GM23338 (cell line): ENCODE measurements around the gene SAMD4A. TPM values are rescaled to one million over a fixed set of nuclear protein-coding genes. Genes with fewer than 3 reads are reported as not detected.

ENCODE experiments used
- ATAC-seq: fragments of 200-7000 bp; cut with Tn5 transposase; 3 replicates; pipeline ENCODE4 v1.9.1; 2020
- DNase-seq: peaks from one replicate; pipeline ENCODE4 v3.0.0-alpha.2; 2015; ENCODE audit warnings: low spot score
- H2AFZ ChIP-seq: fragments of 200-600 bp; sonication (generic); 2 replicates; pipeline ENCODE4 v1.8.0; 2016; ENCODE audit warnings: antibody characterized with exemption, mild to moderate bottlenecking, moderate library complexity
- H3F3A ChIP-seq: fragments of 200-600 bp; sonication (generic); replicated peaks from 2 replicates; pipeline ENCODE4 v1.8.0; 2017; ENCODE audit warnings: antibody characterized with exemption, mixed run types, low read depth
- H3K27ac ChIP-seq: fragments of 200-600 bp; sonication (generic); 2 replicates; pipeline ENCODE4 v1.6.1; 2016; ENCODE audit warnings: low read depth
- H3K27me3 ChIP-seq: fragments of 200-600 bp; sonication (generic); 2 replicates; pipeline ENCODE4 v1.8.0; 2016; ENCODE audit warnings: mild to moderate bottlenecking, mixed run types, moderate library complexity; ENCODE audit not compliant: insufficient read depth
- H3K36me3 ChIP-seq: fragments of 200-600 bp; sonication (generic); 2 replicates; pipeline ENCODE4 v1.8.0; 2016; ENCODE audit warnings: mild to moderate bottlenecking; ENCODE audit not compliant: insufficient read depth
- H3K4me1 ChIP-seq: fragments of 200-600 bp; sonication (generic); 2 replicates; pipeline ENCODE4 v1.8.0; 2016; ENCODE audit warnings: mild to moderate bottlenecking, moderate library complexity; ENCODE audit not compliant: insufficient read depth
- H3K4me2 ChIP-seq: fragments of 200-600 bp; sonication (generic); 2 replicates; pipeline ENCODE4 v1.7.1; 2017; ENCODE audit warnings: mixed run types
- H3K4me3 ChIP-seq: fragments of 200-600 bp; sonication (generic); 2 replicates; pipeline ENCODE4 v1.6.1; 2016; ENCODE audit warnings: mixed run types
- H3K79me2 ChIP-seq: fragments of 200-600 bp; sonication (generic); replicated peaks from 2 replicates; pipeline ENCODE4 v1.8.0; 2017; ENCODE audit warnings: mild to moderate bottlenecking; ENCODE audit not compliant: insufficient read depth
- H3K9me2 ChIP-seq: fragments of 200-600 bp; sonication (generic); 2 replicates; pipeline ENCODE4 v1.8.0; 2017; ENCODE audit not compliant: insufficient read depth
- H4K20me1 ChIP-seq: fragments of 200-600 bp; sonication (generic); replicated peaks from 2 replicates; pipeline ENCODE4 v1.8.0; 2017; ENCODE audit warnings: mild to moderate bottlenecking; ENCODE audit not compliant: insufficient read depth
- H3K27ac Mint-ChIP-seq: 2 replicates; pipeline ENCODE4 v1.8.0; 2020; ENCODE audit warnings: inconsistent platforms, mild to moderate bottlenecking, moderate library complexity, mixed read lengths
- H3K27me3 Mint-ChIP-seq: 3 replicates; pipeline ENCODE4 v1.8.0; 2022; ENCODE audit warnings: low read depth, mild to moderate bottlenecking, moderate library complexity, mixed read lengths, inconsistent platforms; ENCODE audit not compliant: insufficient read depth, poor library complexity
- H3K36me3 Mint-ChIP-seq: 3 replicates; pipeline ENCODE4 v1.8.0; 2021; ENCODE audit warnings: low read depth, mild to moderate bottlenecking, inconsistent platforms, moderate library complexity, mixed read lengths
- H3K4me1 Mint-ChIP-seq: 3 replicates; pipeline ENCODE4 v1.8.0; 2020; ENCODE audit warnings: mild to moderate bottlenecking, inconsistent platforms, mixed read lengths
- H3K4me3 Mint-ChIP-seq: 3 replicates; pipeline ENCODE4 v1.8.0; 2021; ENCODE audit warnings: moderate library complexity, mild to moderate bottlenecking, inconsistent platforms, mixed read lengths
- H3K9me3 Mint-ChIP-seq: 3 replicates; pipeline ENCODE4 v1.8.0; 2020; ENCODE audit warnings: moderate library complexity, mild to moderate bottlenecking, inconsistent platforms, mixed read lengths
- CREB1 ChIP-seq: fragments of 250-450 bp; sonication (Bioruptor Pico); IDR thresholded peaks from 2 replicates; pipeline ENCODE4 v1.5.0; 2020; ENCODE audit warnings: low read depth, mild to moderate bottlenecking, moderate library complexity
- EZH2phosphoT487 ChIP-seq: fragments of 200-600 bp; sonication (generic); IDR thresholded peaks from one replicate; pipeline ENCODE4 v1.8.1; 2018; ENCODE audit warnings: antibody characterized with exemption; ENCODE audit not compliant: unreplicated experiment
- POLR2AphosphoS5 ChIP-seq: IDR thresholded peaks from 2 replicates; pipeline ENCODE4 v1.6.1; 2016; ENCODE audit warnings: antibody characterized with exemption, low read depth
- ZNF331 ChIP-seq: fragments of 250-450 bp; sonication (Bioruptor Pico); IDR thresholded peaks from 2 replicates; pipeline ENCODE4 v1.5.0; 2020; ENCODE audit warnings: low read depth, mild to moderate bottlenecking, moderate library complexity
- polyA plus RNA-seq: library from polyadenylated mRNA; unstranded; fragments of >200 nt; fragmentation: Nextera tagmentation; extraction: Ambion mirVana; gene quantifications from 2 replicates; pipeline ENCODE4 v1.2.1, GENCODE V29; 2016
- total RNA-seq: library from RNA; depleted of rRNA; stranded (reverse); fragments of >200 nt; shearing (Covaris generic); gene quantifications from 2 replicates; pipeline ENCODE4 v1.2.3, GENCODE V29; 2014
- TF ChIP-seq, protein P1 (sequence below): fragments of 250-450 bp; sonication (Bioruptor Pico); IDR thresholded peaks from 2 replicates; pipeline ENCODE4 v1.5.0; 2020; ENCODE audit warnings: mild to moderate bottlenecking, moderate library complexity
- TF ChIP-seq, protein P2 (sequence below): IDR thresholded peaks from one replicate; pipeline ENCODE4 v1.6.1; 2018; ENCODE audit warnings: antibody characterized with exemption; ENCODE audit not compliant: unreplicated experiment
- TF ChIP-seq, protein P3 (sequence below), 2 experiments: fragments of 200-600 bp in 1 of 2; sonication (generic) in 1 of 2; conservative IDR thresholded peaks; 2 replicates each; pipeline versions ENCODE4 v1.5.1 to v1.6.1; 2016 to 2017; ENCODE audit warnings: antibody characterized with exemption in 2 of 2, low read depth in 2 of 2, mild to moderate bottlenecking in 2 of 2, moderate library complexity in 1 of 2

SAMD4A gene
- total and polyA plus RNA-seq, 2 experiments from 2014 or later = 1.6 to 6.9 TPM

DNA sequence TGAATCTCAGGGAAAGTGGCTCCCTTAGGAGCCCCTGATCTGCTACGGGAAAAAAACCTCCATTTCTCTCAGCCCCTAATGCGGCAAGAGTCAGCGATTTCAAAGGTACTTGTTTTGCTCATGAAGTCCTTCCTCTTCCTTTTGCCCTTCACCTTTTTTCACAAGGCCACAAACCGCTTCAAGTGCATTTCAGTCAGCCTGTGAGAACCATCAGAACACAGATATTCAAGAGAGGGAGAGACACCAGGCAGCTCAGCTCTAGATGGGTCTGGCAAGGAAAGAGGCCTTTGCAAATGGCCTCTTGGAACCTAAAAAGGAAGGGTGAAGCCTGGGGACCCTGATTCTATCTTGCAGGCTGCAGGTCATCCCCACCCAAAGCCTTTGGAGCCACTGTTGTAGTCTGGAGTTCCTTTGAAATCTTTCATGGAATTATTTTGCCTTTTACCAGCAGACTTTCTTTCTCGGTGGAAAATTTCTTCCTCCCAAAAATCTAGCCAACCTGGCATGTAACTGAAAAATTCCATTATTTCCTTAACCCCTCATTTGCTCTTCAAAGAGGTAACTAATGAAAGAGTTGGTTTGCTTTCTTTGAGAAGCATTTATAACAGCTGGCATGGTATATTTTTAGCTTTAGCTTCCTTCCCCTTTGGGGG is 145.0 kb downstream of the SAMD4A start (continued):
- TF ChIP-seq, protein P1, sequence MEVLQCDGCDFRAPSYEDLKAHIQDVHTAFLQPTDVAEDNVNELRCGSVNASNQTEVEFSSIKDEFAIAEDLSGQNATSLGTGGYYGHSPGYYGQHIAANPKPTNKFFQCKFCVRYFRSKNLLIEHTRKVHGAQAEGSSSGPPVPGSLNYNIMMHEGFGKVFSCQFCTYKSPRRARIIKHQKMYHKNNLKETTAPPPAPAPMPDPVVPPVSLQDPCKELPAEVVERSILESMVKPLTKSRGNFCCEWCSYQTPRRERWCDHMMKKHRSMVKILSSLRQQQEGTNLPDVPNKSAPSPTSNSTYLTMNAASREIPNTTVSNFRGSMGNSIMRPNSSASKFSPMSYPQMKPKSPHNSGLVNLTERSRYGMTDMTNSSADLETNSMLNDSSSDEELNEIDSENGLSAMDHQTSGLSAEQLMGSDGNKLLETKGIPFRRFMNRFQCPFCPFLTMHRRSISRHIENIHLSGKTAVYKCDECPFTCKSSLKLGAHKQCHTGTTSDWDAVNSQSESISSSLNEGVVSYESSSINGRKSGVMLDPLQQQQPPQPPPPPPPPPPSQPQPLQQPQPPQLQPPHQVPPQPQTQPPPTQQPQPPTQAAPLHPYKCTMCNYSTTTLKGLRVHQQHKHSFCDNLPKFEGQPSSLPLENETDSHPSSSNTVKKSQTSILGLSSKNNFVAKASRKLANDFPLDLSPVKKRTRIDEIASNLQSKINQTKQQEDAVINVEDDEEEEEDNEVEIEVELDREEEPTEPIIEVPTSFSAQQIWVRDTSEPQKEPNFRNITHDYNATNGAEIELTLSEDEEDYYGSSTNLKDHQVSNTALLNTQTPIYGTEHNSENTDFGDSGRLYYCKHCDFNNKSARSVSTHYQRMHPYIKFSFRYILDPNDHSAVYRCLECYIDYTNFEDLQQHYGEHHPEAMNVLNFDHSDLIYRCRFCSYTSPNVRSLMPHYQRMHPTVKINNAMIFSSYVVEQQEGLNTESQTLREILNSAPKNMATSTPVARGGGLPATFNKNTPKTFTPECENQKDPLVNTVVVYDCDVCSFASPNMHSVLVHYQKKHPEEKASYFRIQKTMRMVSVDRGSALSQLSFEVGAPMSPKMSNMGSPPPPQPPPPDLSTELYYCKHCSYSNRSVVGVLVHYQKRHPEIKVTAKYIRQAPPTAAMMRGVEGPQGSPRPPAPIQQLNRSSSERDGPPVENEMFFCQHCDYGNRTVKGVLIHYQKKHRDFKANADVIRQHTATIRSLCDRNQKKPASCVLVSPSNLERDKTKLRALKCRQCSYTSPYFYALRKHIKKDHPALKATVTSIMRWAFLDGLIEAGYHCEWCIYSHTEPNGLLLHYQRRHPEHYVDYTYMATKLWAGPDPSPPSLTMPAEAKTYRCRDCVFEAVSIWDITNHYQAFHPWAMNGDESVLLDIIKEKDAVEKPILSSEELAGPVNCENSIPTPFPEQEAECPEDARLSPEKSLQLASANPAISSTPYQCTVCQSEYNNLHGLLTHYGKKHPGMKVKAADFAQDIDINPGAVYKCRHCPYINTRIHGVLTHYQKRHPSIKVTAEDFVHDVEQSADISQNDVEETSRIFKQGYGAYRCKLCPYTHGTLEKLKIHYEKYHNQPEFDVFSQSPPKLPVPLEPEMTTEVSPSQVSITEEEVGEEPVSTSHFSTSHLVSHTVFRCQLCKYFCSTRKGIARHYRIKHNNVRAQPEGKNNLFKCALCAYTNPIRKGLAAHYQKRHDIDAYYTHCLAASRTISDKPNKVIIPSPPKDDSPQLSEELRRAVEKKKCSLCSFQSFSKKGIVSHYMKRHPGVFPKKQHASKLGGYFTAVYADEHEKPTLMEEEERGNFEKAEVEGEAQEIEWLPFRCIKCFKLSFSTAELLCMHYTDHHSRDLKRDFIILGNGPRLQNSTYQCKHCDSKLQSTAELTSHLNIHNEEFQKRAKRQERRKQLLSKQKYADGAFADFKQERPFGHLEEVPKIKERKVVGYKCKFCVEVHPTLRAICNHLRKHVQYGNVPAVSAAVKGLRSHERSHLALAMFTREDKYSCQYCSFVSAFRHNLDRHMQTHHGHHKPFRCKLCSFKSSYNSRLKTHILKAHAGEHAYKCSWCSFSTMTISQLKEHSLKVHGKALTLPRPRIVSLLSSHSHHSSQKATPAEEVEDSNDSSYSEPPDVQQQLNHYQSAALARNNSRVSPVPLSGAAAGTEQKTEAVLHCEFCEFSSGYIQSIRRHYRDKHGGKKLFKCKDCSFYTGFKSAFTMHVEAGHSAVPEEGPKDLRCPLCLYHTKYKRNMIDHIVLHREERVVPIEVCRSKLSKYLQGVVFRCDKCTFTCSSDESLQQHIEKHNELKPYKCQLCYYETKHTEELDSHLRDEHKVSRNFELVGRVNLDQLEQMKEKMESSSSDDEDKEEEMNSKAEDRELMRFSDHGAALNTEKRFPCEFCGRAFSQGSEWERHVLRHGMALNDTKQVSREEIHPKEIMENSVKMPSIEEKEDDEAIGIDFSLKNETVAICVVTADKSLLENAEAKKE = no peak
- no peak for TF ChIP-seq EZH2phosphoT487
- TF ChIP-seq ZNF331 (CRISPR knock-in tag) = no peak

DNA sequence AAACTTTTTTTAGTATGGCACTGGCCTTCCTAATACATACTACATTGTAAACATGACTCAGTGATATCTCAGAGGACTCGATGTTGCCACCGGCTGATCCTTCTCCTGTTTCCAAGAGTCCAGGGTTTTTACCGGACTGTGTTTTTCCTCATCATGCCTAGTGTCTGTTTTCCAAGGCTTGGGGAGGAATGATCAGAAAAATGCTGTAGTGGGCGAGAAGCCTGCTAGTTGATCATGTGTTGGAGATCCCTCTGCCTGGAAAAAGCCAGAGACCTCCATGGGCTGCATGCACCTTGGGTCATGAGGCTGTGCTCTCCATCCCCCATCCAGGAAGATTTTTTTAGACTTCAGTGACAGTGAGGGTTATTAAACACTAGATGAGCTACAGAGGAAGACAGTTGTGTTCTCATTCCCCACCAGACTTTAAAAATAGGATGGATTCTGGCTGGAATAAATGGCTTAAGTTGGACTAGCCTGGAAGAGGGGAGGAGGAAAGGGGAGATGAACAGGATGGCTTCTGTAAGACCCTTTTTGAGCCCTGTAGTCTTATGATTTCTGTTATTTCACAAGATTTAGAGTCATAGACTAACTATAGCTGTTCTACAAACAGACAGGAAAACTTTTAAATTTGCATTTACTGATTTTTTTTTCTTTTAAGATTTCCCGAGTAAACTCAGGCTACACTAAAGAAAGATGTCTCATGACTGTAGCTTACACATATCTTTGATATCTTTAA is 145.7 kb downstream of the SAMD4A start:
- no peak overlapping the region for H3K27ac ChIP-seq
- H4K20me1 ChIP-seq = no peaks in the 10 kb centered on the region
- TF ChIP-seq CREB1 (CRISPR knock-in tag) (no peak), POLR2AphosphoS5 (no peak)
- TF ChIP-seq, protein P2, sequence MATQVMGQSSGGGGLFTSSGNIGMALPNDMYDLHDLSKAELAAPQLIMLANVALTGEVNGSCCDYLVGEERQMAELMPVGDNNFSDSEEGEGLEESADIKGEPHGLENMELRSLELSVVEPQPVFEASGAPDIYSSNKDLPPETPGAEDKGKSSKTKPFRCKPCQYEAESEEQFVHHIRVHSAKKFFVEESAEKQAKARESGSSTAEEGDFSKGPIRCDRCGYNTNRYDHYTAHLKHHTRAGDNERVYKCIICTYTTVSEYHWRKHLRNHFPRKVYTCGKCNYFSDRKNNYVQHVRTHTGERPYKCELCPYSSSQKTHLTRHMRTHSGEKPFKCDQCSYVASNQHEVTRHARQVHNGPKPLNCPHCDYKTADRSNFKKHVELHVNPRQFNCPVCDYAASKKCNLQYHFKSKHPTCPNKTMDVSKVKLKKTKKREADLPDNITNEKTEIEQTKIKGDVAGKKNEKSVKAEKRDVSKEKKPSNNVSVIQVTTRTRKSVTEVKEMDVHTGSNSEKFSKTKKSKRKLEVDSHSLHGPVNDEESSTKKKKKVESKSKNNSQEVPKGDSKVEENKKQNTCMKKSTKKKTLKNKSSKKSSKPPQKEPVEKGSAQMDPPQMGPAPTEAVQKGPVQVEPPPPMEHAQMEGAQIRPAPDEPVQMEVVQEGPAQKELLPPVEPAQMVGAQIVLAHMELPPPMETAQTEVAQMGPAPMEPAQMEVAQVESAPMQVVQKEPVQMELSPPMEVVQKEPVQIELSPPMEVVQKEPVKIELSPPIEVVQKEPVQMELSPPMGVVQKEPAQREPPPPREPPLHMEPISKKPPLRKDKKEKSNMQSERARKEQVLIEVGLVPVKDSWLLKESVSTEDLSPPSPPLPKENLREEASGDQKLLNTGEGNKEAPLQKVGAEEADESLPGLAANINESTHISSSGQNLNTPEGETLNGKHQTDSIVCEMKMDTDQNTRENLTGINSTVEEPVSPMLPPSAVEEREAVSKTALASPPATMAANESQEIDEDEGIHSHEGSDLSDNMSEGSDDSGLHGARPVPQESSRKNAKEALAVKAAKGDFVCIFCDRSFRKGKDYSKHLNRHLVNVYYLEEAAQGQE = no peak
- TF ChIP-seq, protein P3, sequence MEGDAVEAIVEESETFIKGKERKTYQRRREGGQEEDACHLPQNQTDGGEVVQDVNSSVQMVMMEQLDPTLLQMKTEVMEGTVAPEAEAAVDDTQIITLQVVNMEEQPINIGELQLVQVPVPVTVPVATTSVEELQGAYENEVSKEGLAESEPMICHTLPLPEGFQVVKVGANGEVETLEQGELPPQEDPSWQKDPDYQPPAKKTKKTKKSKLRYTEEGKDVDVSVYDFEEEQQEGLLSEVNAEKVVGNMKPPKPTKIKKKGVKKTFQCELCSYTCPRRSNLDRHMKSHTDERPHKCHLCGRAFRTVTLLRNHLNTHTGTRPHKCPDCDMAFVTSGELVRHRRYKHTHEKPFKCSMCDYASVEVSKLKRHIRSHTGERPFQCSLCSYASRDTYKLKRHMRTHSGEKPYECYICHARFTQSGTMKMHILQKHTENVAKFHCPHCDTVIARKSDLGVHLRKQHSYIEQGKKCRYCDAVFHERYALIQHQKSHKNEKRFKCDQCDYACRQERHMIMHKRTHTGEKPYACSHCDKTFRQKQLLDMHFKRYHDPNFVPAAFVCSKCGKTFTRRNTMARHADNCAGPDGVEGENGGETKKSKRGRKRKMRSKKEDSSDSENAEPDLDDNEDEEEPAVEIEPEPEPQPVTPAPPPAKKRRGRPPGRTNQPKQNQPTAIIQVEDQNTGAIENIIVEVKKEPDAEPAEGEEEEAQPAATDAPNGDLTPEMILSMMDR (conservative IDR thresholded peaks at IDR 0.05; ENCODE audit: low read depth in 2 of 2) = no peak

More for the DNA sequence above, 145.7 kb downstream of the SAMD4A start:
- Histone ChIP-seq H3K27me3 (no peaks in the 10 kb centered on the region), H3F3A (no peaks in the 10 kb centered on the region), H3K36me3 (no peaks in the 10 kb centered on the region), H3K4me1 (no peaks in the 10 kb centered on the region), H3K4me2 (no peak overlapping the region), H3K79me2 (no peaks in the 10 kb centered on the region), H2AFZ (no peak overlapping the region), H3K9me2 (no peaks in the 10 kb centered on the region; the same call in 1 of the 2 replicates), H3K4me3 (no peak overlapping the region)
- Mint-ChIP-seq H3K4me1 (peaks cover 4% of the 10 kb centered on the region; the same call in 2 of the 3 replicates), H3K4me3 (no peak overlapping the region), H3K36me3 (no peaks in the 10 kb centered on the region), H3K27ac (0 out of 2 replicates have a peak overlapping the region, but pooled peaks have one; percentile 11), H3K9me3 (no peaks in the 10 kb centered on the region), H3K27me3 (peaks cover 2% of the 10 kb centered on the region)
- DNase-seq = no peak
- ATAC-seq = no peak
